Spleen (tissue), 11 donors: ENCODE data around the gene INS. TPM values are rescaled to one million over a fixed set of nuclear protein-coding genes. Genes with fewer than 3 reads are reported as not detected.

Experiments
- DNase-seq: peaks from one replicate; pipeline ENCODE4 v3.0.0-alpha.2; 2020
- H3K27ac ChIP-seq, 8 donors: fragments of 200-600 bp; sonication (generic) in 7 of 8; 1 replicate in 4 of 8; 2 replicates in 4 of 8; pipeline versions ENCODE4 v1.5.0 to v1.8.0; 2016 to 2021; ENCODE audit warnings: inconsistent platforms in 4 of 8, mild to moderate bottlenecking in 4 of 8, moderate library complexity in 1 of 8
- H3K27me3 ChIP-seq, 7 donors: fragments of 200-600 bp; sonication (generic) in 6 of 7; replicated peaks in 1 of 7; 1 replicate in 4 of 7; 2 replicates in 3 of 7; pipeline versions ENCODE4 v1.5.0 to v1.8.0; 2016 to 2021; ENCODE audit warnings: inconsistent platforms in 3 of 7, mild to moderate bottlenecking in 1 of 7
- H3K36me3 ChIP-seq, 6 donors: fragments of 200-600 bp; sonication (generic) in 5 of 6; 1 replicate in 4 of 6; 2 replicates in 2 of 6; pipeline versions ENCODE4 v1.5.0 to v1.8.0; 2016 to 2021; ENCODE audit warnings: inconsistent platforms in 2 of 6
- H3K4me1 ChIP-seq, 6 donors: fragments of 200-600 bp; sonication (generic) in 5 of 6; 1 replicate in 3 of 6; 2 replicates in 3 of 6; pipeline versions ENCODE4 v1.5.0 to v1.8.0; 2016 to 2021; ENCODE audit warnings: inconsistent platforms in 3 of 6
- H3K4me3 ChIP-seq, 8 donors: fragments of 200-600 bp; sonication (generic) in 7 of 8; 1 replicate in 4 of 8; 2 replicates in 4 of 8; pipeline versions ENCODE4 v1.5.0 to v1.8.0; 2016 to 2021; ENCODE audit warnings: inconsistent platforms in 4 of 8, mild to moderate bottlenecking in 4 of 8, moderate library complexity in 2 of 8
- H3K9me3 ChIP-seq, 8 donors: fragments of 200-600 bp; sonication (generic) in 7 of 8; 1 replicate in 4 of 8; 2 replicates in 4 of 8; pipeline versions ENCODE4 v1.5.0 to v1.8.0; 2016 to 2021; ENCODE audit warnings: inconsistent platforms in 4 of 8
- CTCF ChIP-seq, 11 experiments: fragments of 200-600 bp in 7 of 11; fragments of 450-650 bp in 4 of 11; sonication (generic) in 4 of 11; IDR thresholded peaks in 8 of 11; conservative IDR thresholded peaks in 3 of 11; 1 replicate in 7 of 11; 2 replicates in 4 of 11; pipeline versions ENCODE4 v1.4.0 to v1.8.0; 2016 to 2021; ENCODE audit warnings: antibody characterized with exemption in 11 of 11, inconsistent platforms in 4 of 11, mild to moderate bottlenecking in 1 of 11
- POLR2A ChIP-seq, 3 donors: fragments of 450-650 bp; IDR thresholded peaks; one replicate each; pipeline ENCODE4 v1.5.1; 2017; ENCODE audit warnings: antibody characterized with exemption in 3 of 3, mild to moderate bottlenecking in 1 of 3
- POLR2AphosphoS5 ChIP-seq, 3 donors: sonication (generic); formaldehyde crosslinking; IDR thresholded peaks; one replicate each; pipeline ENCODE4 v1.5.1; 2017; ENCODE audit warnings: antibody characterized with exemption in 3 of 3
- WGBS, 5 donors: extraction: QIAGEN DNeasy Blood & Tissue Kit in 3 of 5; methylation state at CpG; one replicate each; pipeline versions ENCODE4 v1.1.5 to v1.1.7; 2013 to 2018; 5-methylcytosine and 5-hydroxymethylcytosine counted together
- intact Hi-C: fragments of 100-400 bp; cut with DNase I; formaldehyde crosslinking; loops from one replicate; pipeline ENCODE4 v1.15.0; 2023; ENCODE audit warnings: low total_unique reads
- polyA plus RNA-seq, 3 donors: library from polyadenylated mRNA; stranded (reverse); fragments of 200-250 nt; gene quantifications; one replicate each; pipeline ENCODE4 v1.2.1, GENCODE V29; 2013
- total RNA-seq, 7 donors: library from RNA; depleted of rRNA in 3 of 7; stranded (reverse); fragments of >200 nt in 3 of 7; fragmentation: NEBNext Ultra II Directional in 4 of 7; extraction: Animal tissue kit (Norgen Biotek cat#: 25700) in 4 of 7; gene quantifications; one replicate each; pipeline versions ENCODE4 v1.1.0 to v1.2.1, GENCODE V29; 2016 to 2021
- donor health status: healthy with polysubstance abuse.
- donor health status: DM: no; HTN: no; CAD: no; lungs with moderate emphysema.
- donor health status: DM: no; HTN: no; CAD: no.
- donor health status: Bipolar disorder and iron deficiency.
- donor health status: healthy.
- donor health status: DM: no; HTN: no; CAD: no.
- donor health status: DM: yes; HTN: yes; CAD: no.

INS gene
- total and polyA plus RNA-seq, 10 donors: 1.3 to 2.4 (median 1.5) TPM; not detected in 5

GRCh38 chr11:2182692-2183474 is 21.9 kb upstream of the INS start:
- intact Hi-C loops: no loop called here
- WGBS, 5 donors: 79 to 88% (median 83%) methylated on average over 17 to 20 of the region's 20 CpGs
- Histone ChIP-seq H3K9me3 (no peaks in the 10 kb centered on the region), H3K27me3 (peaks cover 0 to 75% (median 8%) of the 10 kb centered on the region in 7 donors), H3K36me3 (no peaks in the 10 kb centered on the region), H3K4me1 (peaks cover 0 to 6% (median 2%) of the 10 kb centered on the region in 6 donors), H3K4me3 (no peak overlapping the region), H3K27ac (no peak overlapping the region)
- TF ChIP-seq POLR2A (IDR thresholded peaks at IDR 0.05) (no peak), CTCF (IDR thresholded peaks at IDR 0.05 in 8 of 11, conservative IDR thresholded peaks at IDR 0.05 in 3 of 11) (no peak), POLR2AphosphoS5 (IDR thresholded peaks at IDR 0.05) (no peak)
- DNase-seq: no peak

- Histone ChIP-seq H3K4me1 (peaks cover 0 to 6% (median 2%) of the 10 kb centered on the region in 6 donors), H3K27ac (no peak overlapping the region), H3K9me3 (no peaks in the 10 kb centered on the region), H3K4me3 (no peak overlapping the region), H3K36me3 (no peaks in the 10 kb centered on the region), H3K27me3 (peaks cover 0 to 67% (median 8%) of the 10 kb centered on the region in 7 donors)
- 72 to 91% (median 73%) methylated on average over 7 to 18 of the region's 18 CpGs for WGBS, 5 donors
- no peak for DNase-seq
- intact Hi-C loops: no loop called here
- TF ChIP-seq POLR2A (IDR thresholded peaks at IDR 0.05): no peak
- peak in 2 of 3 donors; percentile 20 to 41 for TF ChIP-seq POLR2AphosphoS5 (IDR thresholded peaks at IDR 0.05)
- TF ChIP-seq CTCF (IDR thresholded peaks at IDR 0.05 in 8 of 11, conservative IDR thresholded peaks at IDR 0.05 in 3 of 11): no peak
These were observed 21.1 kb upstream of the INS start for GRCh38 chr11:2182075-2182474.

- TF ChIP-seq POLR2AphosphoS5 (IDR thresholded peaks at IDR 0.05) (no peak), CTCF (IDR thresholded peaks at IDR 0.05 in 8 of 11, conservative IDR thresholded peaks at IDR 0.05 in 3 of 11) (no peak), POLR2A (IDR thresholded peaks at IDR 0.05) (no peak)
- no peak for DNase-seq
- intact Hi-C loops: no loop called here
- Histone ChIP-seq H3K36me3 (no peaks in the 10 kb centered on the region), H3K4me1 (no peaks in the 10 kb centered on the region), H3K9me3 (no peaks in the 10 kb centered on the region), H3K27me3 (peaks cover 0 to 55% (median 2%) of the 10 kb centered on the region in 7 donors), H3K4me3 (no peak overlapping the region), H3K27ac (no peak overlapping the region)
- WGBS, 5 donors: 75 to 89% (median 85%) methylated on average over 10 to 11 of the region's 11 CpGs
These were observed 19.9 kb upstream of the INS start for GRCh38 chr11:2180789-2181370.

- Histone ChIP-seq H3K4me1 (no peaks in the 10 kb centered on the region), H3K4me3 (no peak overlapping the region), H3K9me3 (no peaks in the 10 kb centered on the region), H3K36me3 (no peaks in the 10 kb centered on the region), H3K27me3 (peaks cover 0 to 50% (median 0%) of the 10 kb centered on the region in 7 donors), H3K27ac (no peak overlapping the region)
- WGBS, 5 donors: 79 to 91% (median 82%) methylated on average over 8 to 15 of the region's 15 CpGs
- TF ChIP-seq POLR2A (IDR thresholded peaks at IDR 0.05) (no peak), CTCF (IDR thresholded peaks at IDR 0.05 in 8 of 11, conservative IDR thresholded peaks at IDR 0.05 in 3 of 11) (no peak), POLR2AphosphoS5 (IDR thresholded peaks at IDR 0.05) (no peak)
- DNase-seq: no peak
- intact Hi-C loops: no loop called here
These were observed 19.3 kb upstream of the INS start for GRCh38 chr11:2180347-2180746.
